ENCODE measurements around the gene ANLN. TPM values are rescaled to one million over a fixed set of nuclear protein-coding genes. Genes with fewer than 3 reads are reported as not detected.

ANLN gene
- total RNA-seq, 1 donor from 2014 or later = 15.4 TPM

- no peak for TF ChIP-seq CTCF (IDR thresholded peaks at IDR 0.05; ENCODE audit: insufficient read depth, low read length, poor library complexity, severe bottlenecking)
- H3K4me3 ChIP-seq (ENCODE audit: low read depth, low read length) = no peak overlapping the region
Observed at GRCh38 chr7:36456138-36456537, 66.5 kb downstream of the ANLN start.

GRCh38 chr7:36456548-36456947, 66.9 kb downstream of the ANLN start:
- no peak for DNase-seq (ENCODE audit: low read depth)
- H3K27me3 ChIP-seq (ENCODE audit: control insufficient read depth, insufficient read depth, low read length) = no peaks in the 10 kb centered on the region
- no peak for TF ChIP-seq CTCF (IDR thresholded peaks at IDR 0.05; ENCODE audit: insufficient read depth, low read length, poor library complexity, severe bottlenecking)
- no peak overlapping the region for H3K4me3 ChIP-seq (ENCODE audit: low read depth, low read length)
- no peaks in the 10 kb centered on the region for H3K36me3 ChIP-seq (ENCODE audit: control insufficient read depth, insufficient read depth, low read length)

More at GRCh38 chr7:36456138-36456537, 66.5 kb downstream of the ANLN start:
- Histone ChIP-seq H3K27me3 (ENCODE audit: control insufficient read depth, insufficient read depth, low read length) (no peaks in the 10 kb centered on the region), H3K36me3 (ENCODE audit: control insufficient read depth, insufficient read depth, low read length) (no peaks in the 10 kb centered on the region)
- DNase-seq (ENCODE audit: low read depth) = no peak

- no peak for TF ChIP-seq CTCF (IDR thresholded peaks at IDR 0.05; ENCODE audit: insufficient read depth, low read length, poor library complexity, severe bottlenecking)
- H3K36me3 ChIP-seq (ENCODE audit: control insufficient read depth, insufficient read depth, low read length) = no peaks in the 10 kb centered on the region
- no peaks in the 10 kb centered on the region for H3K27me3 ChIP-seq (ENCODE audit: control insufficient read depth, insufficient read depth, low read length)
- DNase-seq (ENCODE audit: low read depth) = no peak
- no peak overlapping the region for H3K4me3 ChIP-seq (ENCODE audit: low read depth, low read length)
Observed at GRCh38 chr7:36459236-36459960, 69.7 kb downstream of the ANLN start.

- no peaks in the 10 kb centered on the region for H3K27me3 ChIP-seq (ENCODE audit: control insufficient read depth, insufficient read depth, low read length)
- no peak overlapping the region for H3K4me3 ChIP-seq (ENCODE audit: low read depth, low read length)
- no peak for TF ChIP-seq CTCF (IDR thresholded peaks at IDR 0.05; ENCODE audit: insufficient read depth, low read length, poor library complexity, severe bottlenecking)
- DNase-seq (ENCODE audit: low read depth) = no peak
- no peaks in the 10 kb centered on the region for H3K36me3 ChIP-seq (ENCODE audit: control insufficient read depth, insufficient read depth, low read length)
Observed at GRCh38 chr7:36460811-36461429, 71.3 kb downstream of the ANLN start.

- no peak for DNase-seq (ENCODE audit: low read depth)
- no peaks in the 10 kb centered on the region for H3K27me3 ChIP-seq (ENCODE audit: control insufficient read depth, insufficient read depth, low read length)
- TF ChIP-seq CTCF (IDR thresholded peaks at IDR 0.05; ENCODE audit: insufficient read depth, low read length, poor library complexity, severe bottlenecking) = no peak
- H3K4me3 ChIP-seq (ENCODE audit: low read depth, low read length) = no peak overlapping the region
- no peaks in the 10 kb centered on the region for H3K36me3 ChIP-seq (ENCODE audit: control insufficient read depth, insufficient read depth, low read length)
Observed at GRCh38 chr7:36462551-36463137, 73.0 kb downstream of the ANLN start.
